Right lobe of liver (tissue), 6 donors: ENCODE results near the gene PHAF1. TPM values are rescaled to one million over a fixed set of nuclear protein-coding genes. Genes with fewer than 3 reads are reported as not detected.

Source experiments
- ATAC-seq, 4 donors: fragments of 200-7000 bp; cut with Tn5 transposase; one replicate each; pipeline ENCODE4 v1.9.1; 2020; ENCODE audit warnings: mild to moderate bottlenecking in 4 of 4, moderate library complexity in 4 of 4
- DNase-seq, 3 donors: peaks; one replicate each; pipeline ENCODE4 v3.0.0-alpha.2; 2020
- H3K27ac ChIP-seq, 3 donors: fragments of 200-600 bp; one replicate each; pipeline ENCODE4 v1.8.0; 2022
- H3K27me3 ChIP-seq, 2 donors: fragments of 200-600 bp; one replicate each; pipeline ENCODE4 v1.8.0; 2022
- H3K36me3 ChIP-seq, 4 donors: fragments of 200-600 bp; sonication (generic) in 1 of 4; one replicate each; pipeline versions ENCODE4 v1.5.1 to v1.8.0; 2017 to 2022; ENCODE audit warnings: control low read depth in 1 of 4
- H3K4me1 ChIP-seq, 4 donors: fragments of 200-600 bp; sonication (generic) in 1 of 4; one replicate each; pipeline versions ENCODE4 v1.5.1 to v1.8.0; 2017 to 2022; ENCODE audit warnings: control low read depth in 1 of 4
- H3K4me3 ChIP-seq, 3 donors: fragments of 200-600 bp; one replicate each; pipeline ENCODE4 v1.8.0; 2022
- H3K9me3 ChIP-seq, 4 donors: fragments of 200-600 bp; sonication (generic) in 1 of 4; one replicate each; pipeline versions ENCODE4 v1.5.1 to v1.8.0; 2017 to 2022; ENCODE audit warnings: control low read depth in 1 of 4
- POLR2A ChIP-seq: fragments of 450-650 bp; IDR thresholded peaks from one replicate; pipeline ENCODE4 v1.6.1; 2017; ENCODE audit warnings: antibody characterized with exemption, mild to moderate bottlenecking
- WGBS: methylation state at CpG from one replicate; pipeline ENCODE4 v1.1.6; 2018; ENCODE audit warnings: low coverage, low lambda C conversion rate; ENCODE audit not compliant: insufficient coverage; ENCODE audit errors: missing lambda C conversion rate; 5-methylcytosine and 5-hydroxymethylcytosine counted together
- intact Hi-C, 2 donors: fragments of 100-400 bp; cut with DNase I; formaldehyde crosslinking; loops; one replicate each; pipeline versions ENCODE4 v1.11.2 to v1.14.1; 2022
- total RNA-seq, 6 experiments: library from RNA; depleted of rRNA in 2 of 6; stranded (reverse); fragments of >200 nt in 2 of 6; fragmentation: NEBNext Ultra II Directional in 3 of 6; extraction: Animal tissue kit (Norgen Biotek cat#: 25700) in 3 of 6; gene quantifications; one replicate each; pipeline versions ENCODE4 v1.1.0 to v1.2.4, GENCODE V29; 2016 to 2023
- TF ChIP-seq, protein P1 (sequence below), 4 donors: fragments of 200-600 bp in 3 of 4; fragments of 450-650 bp in 1 of 4; IDR thresholded peaks; one replicate each; pipeline versions ENCODE4 v1.5.1 to v1.8.0; 2016 to 2022; ENCODE audit warnings: antibody characterized with exemption in 4 of 4, mild to moderate bottlenecking in 2 of 4
- donor health status: DM: no; HTN: yes; CAD: no.
- donor health status: DM: no; HTN: no; CAD: no.
- donor health status: DM: no; HTN: no; CAD: no.
- donor health status: DM: no; HTN: yes; CAD: no.
- donor health status: DM: no; HTN: yes; CAD: no.

PHAF1 gene
- total RNA-seq, 6 experiments from 2014 or later, result 22.3 to 45.1 (median 32.4) TPM

DNA sequence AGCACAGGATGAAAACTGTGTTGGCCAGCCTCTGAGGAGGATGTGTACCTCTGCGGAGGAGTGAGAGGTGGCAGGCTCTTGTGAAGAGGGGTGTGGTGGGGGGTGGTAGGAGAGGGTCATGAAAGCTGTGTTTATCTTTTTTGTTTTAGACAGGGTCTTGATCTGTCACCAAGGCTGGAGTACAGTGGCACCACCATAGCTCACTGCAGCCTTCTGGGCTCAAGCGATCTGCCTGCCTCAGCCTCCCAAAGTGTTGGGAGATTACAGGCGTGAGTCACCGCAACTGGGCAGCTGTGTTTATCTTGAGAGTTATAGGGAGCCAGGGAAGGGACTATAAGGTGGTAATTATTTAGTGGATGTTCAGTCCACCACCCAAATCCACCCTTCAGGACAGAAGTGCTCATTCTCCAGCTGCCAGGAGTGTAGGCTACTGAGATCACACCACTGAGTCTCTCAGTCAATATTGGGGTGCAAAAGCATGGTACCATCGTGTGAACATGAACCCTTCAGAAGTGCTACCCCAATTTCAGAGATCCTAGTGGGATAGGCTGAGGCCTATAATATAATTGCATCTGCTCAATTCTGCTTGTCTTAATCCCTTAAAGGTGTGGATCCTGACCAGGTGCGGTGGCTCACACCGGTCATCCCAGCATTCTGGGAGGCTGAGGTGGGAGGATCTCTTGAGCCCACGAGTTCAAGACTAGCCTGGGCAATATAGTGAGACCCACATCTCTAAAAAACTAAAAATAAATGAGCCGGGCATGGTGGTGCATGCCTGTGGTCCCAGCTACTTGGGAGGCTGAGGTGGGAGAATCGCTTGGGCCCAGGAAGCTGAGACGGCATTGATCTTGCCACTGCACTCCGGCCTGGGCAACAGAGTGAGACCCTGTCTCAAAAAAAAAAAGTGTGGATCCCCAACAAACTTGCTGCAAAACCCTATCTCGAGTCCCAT, 81.0 kb downstream of the PHAF1 start:
- no peak overlapping the region for H3K27ac ChIP-seq
- no peaks in the 10 kb centered on the region for H3K27me3 ChIP-seq
- H3K36me3 ChIP-seq, result peaks cover 0 to 17% (median 11%) of the 10 kb centered on the region in 4 donors
- ATAC-seq, result no peak
- WGBS, result 70% methylated on average over 8 of the region's 13 CpGs
- TF ChIP-seq POLR2A, result no peak
- TF ChIP-seq, protein P1, sequence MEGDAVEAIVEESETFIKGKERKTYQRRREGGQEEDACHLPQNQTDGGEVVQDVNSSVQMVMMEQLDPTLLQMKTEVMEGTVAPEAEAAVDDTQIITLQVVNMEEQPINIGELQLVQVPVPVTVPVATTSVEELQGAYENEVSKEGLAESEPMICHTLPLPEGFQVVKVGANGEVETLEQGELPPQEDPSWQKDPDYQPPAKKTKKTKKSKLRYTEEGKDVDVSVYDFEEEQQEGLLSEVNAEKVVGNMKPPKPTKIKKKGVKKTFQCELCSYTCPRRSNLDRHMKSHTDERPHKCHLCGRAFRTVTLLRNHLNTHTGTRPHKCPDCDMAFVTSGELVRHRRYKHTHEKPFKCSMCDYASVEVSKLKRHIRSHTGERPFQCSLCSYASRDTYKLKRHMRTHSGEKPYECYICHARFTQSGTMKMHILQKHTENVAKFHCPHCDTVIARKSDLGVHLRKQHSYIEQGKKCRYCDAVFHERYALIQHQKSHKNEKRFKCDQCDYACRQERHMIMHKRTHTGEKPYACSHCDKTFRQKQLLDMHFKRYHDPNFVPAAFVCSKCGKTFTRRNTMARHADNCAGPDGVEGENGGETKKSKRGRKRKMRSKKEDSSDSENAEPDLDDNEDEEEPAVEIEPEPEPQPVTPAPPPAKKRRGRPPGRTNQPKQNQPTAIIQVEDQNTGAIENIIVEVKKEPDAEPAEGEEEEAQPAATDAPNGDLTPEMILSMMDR (IDR thresholded peaks at IDR 0.05), result no peak
- intact Hi-C loops, result no loop called here
- H3K9me3 ChIP-seq, result no peaks in the 10 kb centered on the region
- H3K4me3 ChIP-seq, result no peak overlapping the region
- no peak for DNase-seq
- H3K4me1 ChIP-seq, result peaks cover 0 to 25% (median 7%) of the 10 kb centered on the region in 4 donors

DNA sequence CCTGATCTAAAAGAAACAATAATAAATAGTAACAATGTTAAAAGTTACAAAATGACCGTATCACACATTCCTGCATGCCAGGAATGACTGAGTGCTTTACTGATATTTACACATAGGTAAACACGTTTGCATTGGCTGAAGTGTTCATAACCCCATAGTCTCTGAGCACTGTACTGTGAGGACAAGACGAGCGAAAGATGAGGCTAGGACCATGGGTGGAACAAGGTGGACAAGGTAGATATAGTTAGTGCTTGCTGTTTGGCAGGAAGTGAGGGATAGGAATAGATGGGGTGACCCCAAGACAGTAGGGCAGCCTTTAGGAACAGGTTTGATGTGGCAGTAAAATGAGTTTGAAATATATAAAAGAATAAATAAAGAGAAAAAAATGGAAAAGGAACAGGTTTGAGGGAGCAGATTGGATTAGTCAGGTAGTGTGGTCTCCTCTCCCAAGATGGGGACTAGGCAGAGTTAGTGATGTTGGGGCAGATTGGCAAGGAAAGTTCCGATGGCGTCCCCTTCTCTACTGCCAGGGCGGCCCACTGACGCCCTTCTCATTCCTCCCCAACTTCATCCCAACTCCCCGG, 81.8 kb downstream of the PHAF1 start:
- peaks cover 0 to 25% (median 16%) of the 10 kb centered on the region in 4 donors for H3K36me3 ChIP-seq
- peaks cover 0 to 24% (median 6%) of the 10 kb centered on the region in 4 donors for H3K4me1 ChIP-seq
- 15% methylated on average over 9 of the region's 9 CpGs for WGBS
- no peaks in the 10 kb centered on the region for H3K27me3 ChIP-seq
- TF ChIP-seq, protein P1 (IDR thresholded peaks at IDR 0.05), result no peak
- no peak for TF ChIP-seq POLR2A
- no peaks in the 10 kb centered on the region for H3K9me3 ChIP-seq
- H3K27ac ChIP-seq, result no peak overlapping the region
- no peak for ATAC-seq
- intact Hi-C loops, result no loop called here
- H3K4me3 ChIP-seq, result peak overlapping the region in 2 of 3 donors; percentile 100
- no peak for DNase-seq

DNA sequence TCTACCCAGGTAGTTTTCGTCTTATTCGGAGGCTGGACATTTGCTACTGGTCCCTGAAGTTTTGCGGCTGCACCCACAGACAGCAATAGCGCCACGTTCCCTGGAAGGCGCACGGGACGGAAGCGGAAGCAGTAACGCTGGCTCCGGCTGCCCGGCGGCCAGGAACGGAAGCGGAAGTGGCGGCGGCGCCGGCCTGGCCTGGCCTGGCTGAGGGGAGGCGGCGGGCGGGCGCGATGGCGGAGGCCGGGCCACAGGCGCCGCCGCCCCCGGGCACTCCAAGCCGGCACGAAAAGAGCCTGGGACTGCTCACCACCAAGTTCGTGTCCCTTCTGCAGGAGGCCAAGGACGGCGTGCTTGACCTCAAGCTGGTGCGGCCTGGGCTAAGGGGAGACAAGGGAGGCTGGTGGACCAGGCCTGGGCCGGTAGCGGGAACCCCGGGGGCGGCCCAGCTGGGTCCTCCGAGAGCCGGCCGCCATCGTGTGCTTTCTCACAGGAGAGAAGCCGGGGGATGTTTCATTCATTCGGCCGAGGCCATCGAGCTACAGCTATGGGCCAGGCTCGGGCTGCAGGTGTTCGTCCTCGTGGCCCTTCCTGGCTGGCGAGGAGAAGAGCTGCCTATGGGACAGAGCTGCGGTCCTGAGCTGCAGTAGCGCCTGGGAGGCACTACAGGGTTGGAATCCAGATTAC, 82.4 kb downstream of the PHAF1 start, which contains the start of gene E2F4:
Gene E2F4, plus strand, starts transcription at position 161 of the 687 bp plus-strand sequence. Its CDS starts 73 bp downstream, at position 234.
- TF ChIP-seq, protein P1 (IDR thresholded peaks at IDR 0.05), result no peak
- TF ChIP-seq POLR2A, result peak; percentile 67
- ATAC-seq (peak; percentile 92 to 98 (median 94)), DNase-seq (peak; percentile 93 to 94 (median 94))
- Histone ChIP-seq H3K27ac (peak within 1 kb of the TSS; percentile 40 to 62 (median 56)), H3K4me3 (peak within 1 kb of the TSS; percentile 67 to 100 (median 100)), H3K4me1 (peaks cover 0 to 24% (median 6%) of the 10 kb centered on the region in 4 donors), H3K27me3 (no peaks in the 10 kb centered on the region), H3K36me3 (peaks cover 0 to 31% (median 17%) of the 10 kb centered on the region in 4 donors), H3K9me3 (no peaks in the 10 kb centered on the region)
- 0% methylated on average over 19 of the region's 54 CpGs for WGBS
- intact Hi-C loops, result no loop called here

DNA sequence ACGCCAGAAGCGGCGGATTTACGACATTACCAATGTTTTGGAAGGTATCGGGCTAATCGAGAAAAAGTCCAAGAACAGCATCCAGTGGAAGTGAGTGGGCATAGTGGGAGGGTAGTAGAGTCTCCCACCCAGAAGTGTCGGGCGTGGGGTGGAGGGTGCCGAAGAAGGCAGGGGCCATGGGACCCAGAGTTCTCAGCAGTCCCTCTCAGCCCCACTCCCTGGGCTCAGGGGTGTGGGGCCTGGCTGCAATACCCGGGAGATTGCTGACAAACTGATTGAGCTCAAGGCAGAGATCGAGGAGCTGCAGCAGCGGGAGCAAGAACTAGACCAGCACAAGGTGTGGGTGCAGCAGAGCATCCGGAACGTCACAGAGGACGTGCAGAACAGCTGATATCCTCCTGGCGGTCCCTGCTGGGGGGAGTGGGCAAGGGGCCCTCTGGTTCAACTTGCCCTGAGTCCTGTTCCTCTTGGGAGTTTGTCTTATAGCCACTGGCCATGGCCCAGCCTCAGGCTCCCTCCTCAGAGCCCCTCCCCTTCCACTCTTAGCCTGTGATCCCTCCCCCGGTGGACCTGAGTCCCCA, 83.1 kb downstream of the PHAF1 start:
- ATAC-seq (no peak), DNase-seq (no peak)
- 23% methylated on average over 7 of the region's 17 CpGs for WGBS
- TF ChIP-seq POLR2A, result no peak
- TF ChIP-seq, protein P1 (IDR thresholded peaks at IDR 0.05), result no peak
- peaks cover 0 to 34% (median 17%) of the 10 kb centered on the region in 4 donors for H3K36me3 ChIP-seq
- H3K27me3 ChIP-seq, result no peaks in the 10 kb centered on the region
- H3K9me3 ChIP-seq, result no peaks in the 10 kb centered on the region
- peak overlapping the region; percentile 40 to 62 (median 56) for H3K27ac ChIP-seq
- intact Hi-C loops, result no loop called here
- H3K4me1 ChIP-seq, result peaks cover 0 to 24% (median 6%) of the 10 kb centered on the region in 4 donors
- peak overlapping the region; percentile 67 to 100 (median 100) for H3K4me3 ChIP-seq
